ENCODE measurements around the gene MYH4. TPM values are rescaled to one million over a fixed set of nuclear protein-coding genes. Genes with fewer than 3 reads are reported as not detected.

Gene MYH4
- total and polyA plus RNA-seq, 2 experiments from 2014 or later = not detected

GRCh38 chr17:10394201-10394887 lies 75.0 kb downstream of the MYH4 start:
- Histone ChIP-seq H3K79me2 (ENCODE audit: insufficient read depth) (no peaks in the 10 kb centered on the region), H4K20me1 (ENCODE audit: insufficient read depth) (no peaks in the 10 kb centered on the region), H3F3A (ENCODE audit: insufficient read depth) (no peaks in the 10 kb centered on the region), H3K4me1 (ENCODE audit: insufficient read depth) (no peaks in the 10 kb centered on the region), H3K9me2 (ENCODE audit: insufficient read depth) (no peaks in the 10 kb centered on the region), H3K9ac (no peak overlapping the region), H3K9me3 (ENCODE audit: low read depth) (no peaks in the 10 kb centered on the region), H3K4me3 (no peak overlapping the region), H3K4me2 (ENCODE audit: unreplicated experiment) (no peak overlapping the region), H3K27ac (no peak overlapping the region), H3K27me3 (replicated peaks; ENCODE audit: insufficient read depth) (peaks cover 11% of the 10 kb centered on the region), H3K36me3 (ENCODE audit: low read depth) (no peaks in the 10 kb centered on the region), H2AFZ (no peak overlapping the region)
- DNase-seq = no peak
- WGBS, 2 experiments (ENCODE audit: low coverage in 1 of 2, low lambda C conversion rate in 2 of 2, missing lambda C conversion rate in 2 of 2) = 57 to 65% methylated on average over 6 of the region's 6 CpGs
- no peak for TF ChIP-seq EZH2phosphoT487 (IDR thresholded peaks at IDR 0.05; ENCODE audit: insufficient read depth, low read depth)
- no peak for TF ChIP-seq EZH2 (IDR thresholded peaks at IDR 0.05; ENCODE audit: insufficient read depth, poor library complexity, severe bottlenecking)
- in situ Hi-C loops (cut with MboI) = no loop called here

Other genes starting within 250 kb of the MYH4 start
- gene MYH13, start 96.6 kb downstream of the MYH4 start, total RNA-seq (2014; rRNA removed; shearing (Covaris generic)) = not detected in 2 replicates
- 0.03 TPM in 1 of 2 replicates, not detected in the other for gene MYH13, start 96.6 kb downstream of the MYH4 start, polyA plus RNA-seq (2016; fragmentation: Nextera tagmentation; extraction: Ambion mirVana)
- gene MYH8, start 47.6 kb downstream of the MYH4 start, total RNA-seq (2014; rRNA removed; shearing (Covaris generic)) = not detected in 2 replicates
- gene MYH8, start 47.6 kb downstream of the MYH4 start, polyA plus RNA-seq (2016; fragmentation: Nextera tagmentation; extraction: Ambion mirVana) = not detected in 2 replicates
- under 0.01 and 0.11 TPM in 2 replicates for gene MYH1, start 49.0 kb upstream of the MYH4 start, total RNA-seq (2014; rRNA removed; shearing (Covaris generic))
- gene MYH1, start 49.0 kb upstream of the MYH4 start, polyA plus RNA-seq (2016; fragmentation: Nextera tagmentation; extraction: Ambion mirVana) = 0.04 and 0.10 TPM in 2 replicates
- gene MYH2, start 80.1 kb upstream of the MYH4 start, total RNA-seq (2014; rRNA removed; shearing (Covaris generic)) = 0.65 and 1.5 TPM in 2 replicates
- 0.32 and 0.59 TPM in 2 replicates for gene MYH2, start 80.1 kb upstream of the MYH4 start, polyA plus RNA-seq (2016; fragmentation: Nextera tagmentation; extraction: Ambion mirVana)
- gene MYH3, start 187.8 kb upstream of the MYH4 start, total RNA-seq (2014; rRNA removed; shearing (Covaris generic)) = 1.1 and 3.1 TPM in 2 replicates
- gene MYH3, start 187.8 kb upstream of the MYH4 start, polyA plus RNA-seq (2016; fragmentation: Nextera tagmentation; extraction: Ambion mirVana) = 0.26 TPM in 1 of 2 replicates, not detected in the other
- gene SCO1, start 228.0 kb upstream of the MYH4 start, total RNA-seq (2014; rRNA removed; shearing (Covaris generic)) = 25.6 and 51.1 TPM in 2 replicates
- gene SCO1, start 228.0 kb upstream of the MYH4 start, polyA plus RNA-seq (2016; fragmentation: Nextera tagmentation; extraction: Ambion mirVana) = 40.4 and 40.5 TPM in 2 replicates
- 8.6 and 16.1 TPM in 2 replicates for gene ADPRM, start 228.0 kb upstream of the MYH4 start, total RNA-seq (2014; rRNA removed; shearing (Covaris generic))
- gene ADPRM, start 228.0 kb upstream of the MYH4 start, polyA plus RNA-seq (2016; fragmentation: Nextera tagmentation; extraction: Ambion mirVana) = 14.3 and 15.4 TPM in 2 replicates

Measured in GM23248 (cell line).